HCT116 (cell line): ENCODE results near the gene CD33. TPM values are rescaled to one million over a fixed set of nuclear protein-coding genes. Genes with fewer than 3 reads are reported as not detected.

ENCODE experiments used
- ATAC-seq: fragments of 200-7000 bp; cut with Tn5 transposase; 2 replicates; pipeline ENCODE4 v1.9.1; 2020; ENCODE audit warnings: mild to moderate bottlenecking, moderate library complexity
- BruUV-seq: library from RNA; stranded (reverse); fragments of 400-500 nt; replicated peaks from 2 replicates; lab custom pipeline; 2021; lab: Mats Ljungman, UMichigan
- CTCF ChIA-PET: fragments of 300-600 bp; sonication (Branson Sonifier 250); formaldehyde crosslinking; loops from one replicate; lab custom pipeline; 2021; ENCODE audit warnings: antibody characterized with exemption; lab: Charles Lee
- POLR2A ChIA-PET: fragments of 300-600, 350-600 bp; sonication (Branson Sonifier 250); formaldehyde crosslinking; loops from one replicate; lab custom pipeline; 2021; ENCODE audit warnings: antibody characterized with exemption; lab: Charles Lee
- RAD21 ChIA-PET, 2 experiments: fragments of 300-600 bp; sonication (Branson Sonifier 250); formaldehyde crosslinking; loops; one replicate each; lab custom pipeline; 2023; ENCODE audit warnings: low total read pairs in 2 of 2; ENCODE audit not compliant: uncharacterized antibody in 2 of 2, unreplicated experiment in 2 of 2, low non-redundant PET in 1 of 2; lab: Charles Lee
- DNase-seq: peaks from one replicate; pipeline ENCODE4 v3.0.0-alpha.2; 2010; ENCODE audit warnings: low read depth, low spot score
- H2AFZ ChIP-seq: fragments of 200-600 bp; shearing (Covaris generic), sonication (generic); 2 replicates; pipeline ENCODE4 v1.6.1; 2017; ENCODE audit warnings: low read depth, mixed run types, mixed read lengths, antibody characterized with exemption, low read length; ENCODE audit not compliant: poor library complexity, severe bottlenecking
- H3K27ac ChIP-seq: 2 replicates; pipeline ENCODE4 v1.5.1; 2012; ENCODE audit warnings: low read depth, low read length
- H3K27me3 ChIP-seq: fragments of 200-600 bp; sonication (generic); 2 replicates; pipeline ENCODE4 v1.6.1; 2016; ENCODE audit warnings: mixed run types, low read length, mixed read lengths; ENCODE audit not compliant: insufficient read depth
- H3K36me3 ChIP-seq, 2 experiments: fragments of 200-500 bp in 1 of 2; fragments of 200-600 bp in 1 of 2; sonication (Bioruptor generic) in 1 of 2; sonication (generic) in 1 of 2; 2 replicates each; pipeline versions ENCODE4 v1.5.1 to v1.6.1; 2014 to 2016; ENCODE audit warnings: low read length in 2 of 2, inconsistent platforms in 1 of 2, mixed read lengths in 1 of 2, mixed run types in 1 of 2; ENCODE audit not compliant: insufficient read depth in 2 of 2, control insufficient read depth in 1 of 2
- H3K4me1 ChIP-seq, 2 experiments: fragments of 200-600 bp in 1 of 2; sonication (generic) in 1 of 2; 2 replicates each; pipeline versions ENCODE4 v1.5.1 to v1.6.1; 2012 to 2017; ENCODE audit warnings: low read length in 2 of 2, inconsistent platforms in 1 of 2, mild to moderate bottlenecking in 1 of 2, mixed read lengths in 1 of 2, mixed run types in 1 of 2, moderate library complexity in 1 of 2; ENCODE audit not compliant: insufficient read depth in 2 of 2, control insufficient read depth in 1 of 2
- H3K4me2 ChIP-seq: fragments of 200-600 bp; sonication (generic); 2 replicates; pipeline ENCODE4 v1.6.1; 2017; ENCODE audit warnings: mixed run types, low read length, mixed read lengths
- H3K4me3 ChIP-seq, 2 experiments: fragments of 200-600 bp in 1 of 2; sonication (generic) in 1 of 2; replicated peaks in 1 of 2; 2 replicates each; pipeline ENCODE4 v1.5.1; 2011 to 2016; ENCODE audit warnings: low read length in 2 of 2, control low read depth in 1 of 2, low read depth in 1 of 2, mild to moderate bottlenecking in 1 of 2, mixed read lengths in 1 of 2, mixed run types in 1 of 2
- H3K79me2 ChIP-seq: fragments of 200-600 bp; sonication (generic); 2 replicates; pipeline ENCODE4 v1.6.1; 2017; ENCODE audit warnings: mild to moderate bottlenecking, mixed run types, low read length, moderate library complexity, mixed read lengths; ENCODE audit not compliant: insufficient read depth
- H3K9ac ChIP-seq: fragments of 200-600 bp; sonication (generic); 2 replicates; pipeline ENCODE4 v1.6.1; 2016; ENCODE audit warnings: low read length, mixed read lengths
- H3K9me2 ChIP-seq: fragments of 200-600 bp; sonication (generic), shearing (Covaris generic); 2 replicates; pipeline ENCODE4 v1.6.1; 2017; ENCODE audit warnings: mixed run types, mild to moderate bottlenecking, moderate library complexity; ENCODE audit not compliant: insufficient read depth
- H3K9me3 ChIP-seq, 2 experiments: fragments of 200-500 bp in 1 of 2; fragments of 200-600 bp in 1 of 2; sonication (Bioruptor generic) in 1 of 2; sonication (generic) in 1 of 2; 2 replicates each; pipeline ENCODE4 v1.6.1; 2014 to 2017; ENCODE audit warnings: low read length in 2 of 2, mixed read lengths in 2 of 2, inconsistent platforms in 1 of 2, low read depth in 1 of 2, mild to moderate bottlenecking in 1 of 2, mixed run types in 1 of 2, moderate library complexity in 1 of 2; ENCODE audit not compliant: control insufficient read depth in 1 of 2, insufficient read depth in 1 of 2
- H4K20me1 ChIP-seq: fragments of 200-600 bp; sonication (generic), shearing (Covaris generic); 2 replicates; pipeline ENCODE4 v1.6.1; 2017; ENCODE audit warnings: mixed run types, mild to moderate bottlenecking, moderate library complexity; ENCODE audit not compliant: insufficient read depth
- ATF3 ChIP-seq: IDR thresholded peaks from 2 replicates; pipeline ENCODE4 v1.6.1; 2012
- CEBPB ChIP-seq: IDR thresholded peaks from 2 replicates; pipeline ENCODE4 v1.6.1; 2012; ENCODE audit warnings: low read depth
- CTCF ChIP-seq, 3 experiments: fragments of 200-600 bp in 1 of 3; sonication (generic) in 1 of 3; IDR thresholded peaks in 2 of 3; conservative IDR thresholded peaks in 1 of 3; 2 replicates each; pipeline ENCODE4 v1.5.1; 2012 to 2017; ENCODE audit warnings: low read depth in 2 of 3, low read length in 2 of 3, antibody characterized with exemption in 1 of 3, borderline replicate concordance in 1 of 3, control low read depth in 1 of 3, mild to moderate bottlenecking in 1 of 3, mixed read lengths in 1 of 3, mixed run types in 1 of 3, moderate library complexity in 1 of 3; ENCODE audit not compliant: insufficient read depth in 1 of 3
- EGR1 ChIP-seq: IDR thresholded peaks from 2 replicates; pipeline ENCODE4 v1.6.1; 2012; ENCODE audit warnings: low read depth
- ELF1 ChIP-seq: IDR thresholded peaks from 2 replicates; pipeline ENCODE4 v1.6.1; 2012; ENCODE audit warnings: low read depth, borderline replicate concordance
- EZH2 ChIP-seq: fragments of 200-600 bp; sonication (generic); IDR thresholded peaks from 2 replicates; pipeline ENCODE4 v1.6.1; 2017; ENCODE audit warnings: antibody characterized with exemption, mixed run types
- FOSL1 ChIP-seq: IDR thresholded peaks from 2 replicates; pipeline ENCODE4 v1.6.1; 2012; ENCODE audit warnings: low read depth
- JUND ChIP-seq: IDR thresholded peaks from 2 replicates; pipeline ENCODE4 v1.6.1; 2012
- MAX ChIP-seq: IDR thresholded peaks from 2 replicates; pipeline ENCODE4 v1.6.1; 2012
- POLR2A ChIP-seq: IDR thresholded peaks from 2 replicates; pipeline ENCODE4 v1.7.0; 2011; ENCODE audit warnings: borderline replicate concordance; ENCODE audit not compliant: insufficient read depth, insufficient read length; ENCODE audit errors: extremely low read depth
- POLR2AphosphoS5 ChIP-seq: IDR thresholded peaks from 2 replicates; pipeline ENCODE4 v1.6.1; 2011; ENCODE audit warnings: mild to moderate bottlenecking, low read depth, low read length, moderate library complexity
- REST ChIP-seq: IDR thresholded peaks from 2 replicates; pipeline ENCODE4 v1.6.1; 2012; ENCODE audit warnings: low read depth
- SIN3A ChIP-seq: IDR thresholded peaks from 2 replicates; pipeline ENCODE4 v1.6.1; 2012; ENCODE audit warnings: low read depth
- SP1 ChIP-seq: IDR thresholded peaks from 2 replicates; pipeline ENCODE4 v1.6.1; 2012; ENCODE audit warnings: low read depth
- SRF ChIP-seq: IDR thresholded peaks from 2 replicates; pipeline ENCODE4 v1.6.1; 2012; ENCODE audit warnings: low read depth
- TCF7L2 ChIP-seq: IDR thresholded peaks from 2 replicates; pipeline ENCODE4 v1.7.0; 2011; ENCODE audit warnings: borderline replicate concordance, inconsistent platforms; ENCODE audit not compliant: insufficient read depth, insufficient read length; ENCODE audit errors: extremely low read depth
- YY1 ChIP-seq: IDR thresholded peaks from 2 replicates; pipeline ENCODE4 v1.6.1; 2011; ENCODE audit warnings: low read length, low read depth, moderate library complexity, mild to moderate bottlenecking; ENCODE audit not compliant: insufficient replicate concordance; ENCODE audit errors: extremely low read depth
- ZBTB33 ChIP-seq: IDR thresholded peaks from 2 replicates; pipeline ENCODE4 v1.6.1; 2011; ENCODE audit warnings: mild to moderate bottlenecking, low read length, moderate library complexity; ENCODE audit not compliant: insufficient replicate concordance; ENCODE audit errors: extremely low read depth
- ZFX ChIP-seq: fragments of 450-650 bp; IDR thresholded peaks from 2 replicates; pipeline ENCODE4 v1.6.1; 2017
- ZNF274 ChIP-seq: fragments of 200-500 bp; sonication (Bioruptor generic); IDR thresholded peaks from 2 replicates; pipeline ENCODE4 v1.6.1; 2014; ENCODE audit warnings: mild to moderate bottlenecking, low read depth, low read length, inconsistent platforms
- intact Hi-C: fragments of 100-400 bp; cut with micrococcal nuclease; formaldehyde crosslinking; loops from 2 replicates; pipeline ENCODE4 v1.10.0; 2022
- total RNA-seq: library from RNA; stranded (reverse); gene quantifications from one replicate; pipeline ENCODE4 v1.2.1, GENCODE V29; 2021; ENCODE audit not compliant: unreplicated experiment

Gene CD33
- total RNA-seq, 1 experiment from 2014 or later, result 3.1 TPM

GRCh38 chr19:51211833-51212232, 13.0 kb upstream of the CD33 start:
- intact Hi-C loops, result no loop called here
- no peak overlapping the region for H3K4me3 ChIP-seq
- CTCF ChIA-PET, result no interaction called here
- no peak overlapping the region for H2AFZ ChIP-seq
- POLR2A ChIA-PET, result no interaction called here
- no peak overlapping the region for H3K9ac ChIP-seq
- H3K4me2 ChIP-seq, result no peak overlapping the region
- ATAC-seq (no peak), DNase-seq (no peak)
- no peaks in the 10 kb centered on the region for H3K36me3 ChIP-seq
- RAD21 ChIA-PET, result no interaction called here
- H3K27ac ChIP-seq, result no peak overlapping the region
- TF ChIP-seq CEBPB, result no peak
- no peak for TF ChIP-seq ELF1
- no peak for TF ChIP-seq SIN3A
- no peak for TF ChIP-seq SP1
- no peak for TF ChIP-seq SRF
- TF ChIP-seq POLR2A, result no peak
- TF ChIP-seq YY1, result no peak
- TF ChIP-seq CTCF (IDR thresholded peaks at IDR 0.05 in 2 of 3, conservative IDR thresholded peaks at IDR 0.05 in 1 of 3; ENCODE audit: borderline replicate concordance in 1 of 3, insufficient read depth in 1 of 3, low read depth in 2 of 3, low read length in 2 of 3), result no peak
- no peak for TF ChIP-seq REST
- TF ChIP-seq MAX, result no peak
- no peak for TF ChIP-seq TCF7L2
- TF ChIP-seq EGR1, result no peak
- TF ChIP-seq EZH2, result no peak
- no peak for TF ChIP-seq ZFX
- TF ChIP-seq ZNF274, result no peak
- TF ChIP-seq POLR2AphosphoS5, result no peak
- TF ChIP-seq JUND, result no peak
- TF ChIP-seq FOSL1, result no peak
- no peak for TF ChIP-seq ZBTB33
- TF ChIP-seq ATF3, result no peak
- H3K4me1 ChIP-seq, result no peaks in the 10 kb centered on the region
- H3K79me2 ChIP-seq, result no peaks in the 10 kb centered on the region
- H3K27me3 ChIP-seq, result no peaks in the 10 kb centered on the region
- no TSS peak for BruUV-seq
- no peaks in the 10 kb centered on the region for H3K9me2 ChIP-seq
- no peaks in the 10 kb centered on the region for H3K9me3 ChIP-seq
- H4K20me1 ChIP-seq, result no peaks in the 10 kb centered on the region
